ENCODE data around the gene ANO1.

Gene ANO1

GRCh38 chr11:70064008-70064725, 13.9 kb upstream of the ANO1 start:
- no peak for DNase-seq
- H3K4me3 Mint-ChIP-seq, result no peak overlapping the region
- H3K9me3 Mint-ChIP-seq, result no peaks in the 10 kb centered on the region
- no peaks in the 10 kb centered on the region for H3K4me1 Mint-ChIP-seq
- H3K36me3 Mint-ChIP-seq (ENCODE audit: low read depth), result no peaks in the 10 kb centered on the region
- no peak for ATAC-seq
- H3K27ac Mint-ChIP-seq, result no peak overlapping the region
- peaks cover 16% of the 10 kb centered on the region for H3K27me3 Mint-ChIP-seq

- H3K27ac Mint-ChIP-seq, result no peak overlapping the region
- H3K9me3 Mint-ChIP-seq, result no peaks in the 10 kb centered on the region
- H3K4me3 Mint-ChIP-seq, result no peak overlapping the region
- no peaks in the 10 kb centered on the region for H3K36me3 Mint-ChIP-seq (ENCODE audit: low read depth)
- H3K4me1 Mint-ChIP-seq, result no peaks in the 10 kb centered on the region
- ATAC-seq (no peak), DNase-seq (no peak)
- H3K27me3 Mint-ChIP-seq, result peaks cover 22% of the 10 kb centered on the region
Observed at GRCh38 chr11:70064726-70065317, 13.3 kb upstream of the ANO1 start.

GRCh38 chr11:70065318-70066135, 12.6 kb upstream of the ANO1 start:
- no peaks in the 10 kb centered on the region for H3K9me3 Mint-ChIP-seq
- DNase-seq (no peak), ATAC-seq (no peak)
- no peaks in the 10 kb centered on the region for H3K36me3 Mint-ChIP-seq (ENCODE audit: low read depth)
- no peak overlapping the region for H3K27ac Mint-ChIP-seq
- no peaks in the 10 kb centered on the region for H3K4me1 Mint-ChIP-seq
- H3K27me3 Mint-ChIP-seq, result peaks cover 28% of the 10 kb centered on the region
- no peak overlapping the region for H3K4me3 Mint-ChIP-seq

- ATAC-seq (no peak), DNase-seq (no peak)
- no peak overlapping the region for H3K27ac Mint-ChIP-seq
- H3K9me3 Mint-ChIP-seq, result no peaks in the 10 kb centered on the region
- H3K36me3 Mint-ChIP-seq (ENCODE audit: low read depth), result no peaks in the 10 kb centered on the region
- H3K4me3 Mint-ChIP-seq, result no peak overlapping the region
- no peaks in the 10 kb centered on the region for H3K4me1 Mint-ChIP-seq
- H3K27me3 Mint-ChIP-seq, result peaks cover 33% of the 10 kb centered on the region
Observed at GRCh38 chr11:70066136-70066520, 12.0 kb upstream of the ANO1 start.

- no peaks in the 10 kb centered on the region for H3K4me1 Mint-ChIP-seq
- no peak for DNase-seq
- H3K27ac Mint-ChIP-seq, result no peak overlapping the region
- no peaks in the 10 kb centered on the region for H3K9me3 Mint-ChIP-seq
- ATAC-seq, result no peak
- H3K36me3 Mint-ChIP-seq (ENCODE audit: low read depth), result no peaks in the 10 kb centered on the region
- no peak overlapping the region for H3K4me3 Mint-ChIP-seq
- peaks cover 34% of the 10 kb centered on the region for H3K27me3 Mint-ChIP-seq
Observed at GRCh38 chr11:70066628-70067027, 11.5 kb upstream of the ANO1 start.

GRCh38 chr11:70067036-70067435, 11.1 kb upstream of the ANO1 start:
- no peak overlapping the region for H3K27ac Mint-ChIP-seq
- ATAC-seq, result no peak
- H3K36me3 Mint-ChIP-seq (ENCODE audit: low read depth), result no peaks in the 10 kb centered on the region
- H3K4me1 Mint-ChIP-seq, result no peaks in the 10 kb centered on the region
- no peak overlapping the region for H3K4me3 Mint-ChIP-seq
- H3K27me3 Mint-ChIP-seq, result peaks cover 38% of the 10 kb centered on the region
- no peaks in the 10 kb centered on the region for H3K9me3 Mint-ChIP-seq
- no peak for DNase-seq

- DNase-seq, result no peak
- no peak for ATAC-seq
- H3K4me1 Mint-ChIP-seq, result no peaks in the 10 kb centered on the region
- no peaks in the 10 kb centered on the region for H3K9me3 Mint-ChIP-seq
- no peaks in the 10 kb centered on the region for H3K36me3 Mint-ChIP-seq (ENCODE audit: low read depth)
- peaks cover 45% of the 10 kb centered on the region for H3K27me3 Mint-ChIP-seq
- no peak overlapping the region for H3K27ac Mint-ChIP-seq
- no peak overlapping the region for H3K4me3 Mint-ChIP-seq
Observed at GRCh38 chr11:70067591-70068341, 10.4 kb upstream of the ANO1 start.

- peaks cover 51% of the 10 kb centered on the region for H3K27me3 Mint-ChIP-seq
- no peak overlapping the region for H3K27ac Mint-ChIP-seq
- no peaks in the 10 kb centered on the region for H3K9me3 Mint-ChIP-seq
- DNase-seq, result no peak
- no peak overlapping the region for H3K4me3 Mint-ChIP-seq
- ATAC-seq, result no peak
- H3K4me1 Mint-ChIP-seq, result peaks cover 2% of the 10 kb centered on the region
- no peaks in the 10 kb centered on the region for H3K36me3 Mint-ChIP-seq (ENCODE audit: low read depth)
Observed at GRCh38 chr11:70068345-70068744, 9.8 kb upstream of the ANO1 start.

- Mint-ChIP-seq H3K27ac (no peak overlapping the region), H3K9me3 (no peaks in the 10 kb centered on the region), H3K4me1 (peaks cover 5% of the 10 kb centered on the region), H3K27me3 (peaks cover 52% of the 10 kb centered on the region), H3K4me3 (no peak overlapping the region), H3K36me3 (ENCODE audit: low read depth) (no peaks in the 10 kb centered on the region)
- ATAC-seq (no peak), DNase-seq (no peak)
Observed at GRCh38 chr11:70068950-70069349, 9.2 kb upstream of the ANO1 start.

GRCh38 chr11:70070706-70071105, 7.4 kb upstream of the ANO1 start:
- DNase-seq (no peak), ATAC-seq (no peak)
- Mint-ChIP-seq H3K36me3 (ENCODE audit: low read depth) (no peaks in the 10 kb centered on the region), H3K4me3 (no peak overlapping the region), H3K27ac (no peak overlapping the region), H3K27me3 (peaks cover 65% of the 10 kb centered on the region), H3K4me1 (peaks cover 6% of the 10 kb centered on the region), H3K9me3 (no peaks in the 10 kb centered on the region)

GRCh38 chr11:70071996-70072395, 6.1 kb upstream of the ANO1 start:
- Mint-ChIP-seq H3K27ac (no peak overlapping the region), H3K27me3 (peaks cover 73% of the 10 kb centered on the region), H3K36me3 (ENCODE audit: low read depth) (no peaks in the 10 kb centered on the region), H3K4me3 (no peak overlapping the region), H3K9me3 (no peaks in the 10 kb centered on the region), H3K4me1 (peaks cover 6% of the 10 kb centered on the region)
- DNase-seq (no peak), ATAC-seq (no peak)

- H3K9me3 Mint-ChIP-seq, result no peaks in the 10 kb centered on the region
- no peak overlapping the region for H3K4me3 Mint-ChIP-seq
- H3K4me1 Mint-ChIP-seq, result peaks cover 6% of the 10 kb centered on the region
- ATAC-seq (no peak), DNase-seq (no peak)
- H3K27me3 Mint-ChIP-seq, result peaks cover 77% of the 10 kb centered on the region
- H3K27ac Mint-ChIP-seq, result no peak overlapping the region
- no peaks in the 10 kb centered on the region for H3K36me3 Mint-ChIP-seq (ENCODE audit: low read depth)
Observed at GRCh38 chr11:70072461-70072860, 5.7 kb upstream of the ANO1 start.

GRCh38 chr11:70072861-70073755, 5.0 kb upstream of the ANO1 start:
- no peaks in the 10 kb centered on the region for H3K9me3 Mint-ChIP-seq
- peaks cover 6% of the 10 kb centered on the region for H3K4me1 Mint-ChIP-seq
- H3K36me3 Mint-ChIP-seq (ENCODE audit: low read depth), result no peaks in the 10 kb centered on the region
- H3K4me3 Mint-ChIP-seq, result no peak overlapping the region
- no peak overlapping the region for H3K27ac Mint-ChIP-seq
- ATAC-seq, result no peak
- DNase-seq, result no peak
- H3K27me3 Mint-ChIP-seq, result peaks cover 76% of the 10 kb centered on the region

Data from activated naive CD8-positive, alpha-beta T cell treated with anti-CD3 and anti-CD28 coated beads, Interleukin-2, amount 50 U/mL, for 24 hours (primary cell).